Gastroesophageal sphincter (tissue), 4 donors: ENCODE results near the gene MAP3K4. TPM values are rescaled to one million over a fixed set of nuclear protein-coding genes. Genes with fewer than 3 reads are reported as not detected.

Experiments
- ATAC-seq: fragments of 150-250 bp; one replicate; pipeline ENCODE4 v1.9.1; 2016; ENCODE audit warnings: mild to moderate bottlenecking, moderate library complexity
- H3K27ac ChIP-seq, 4 donors: fragments of 200-600 bp; sonication (generic) in 3 of 4; 1 replicate in 3 of 4; 2 replicates in 1 of 4; pipeline ENCODE4 v1.5.1; 2016 to 2019
- H3K27me3 ChIP-seq: fragments of 200-600 bp; sonication (generic); one replicate; pipeline ENCODE4 v1.5.1; 2019
- H3K36me3 ChIP-seq, 2 donors: fragments of 200-600 bp; sonication (generic); one replicate each; pipeline ENCODE4 v1.5.1; 2019; ENCODE audit warnings: control low read depth in 1 of 2
- H3K4me1 ChIP-seq, 3 donors: fragments of 200-600 bp; sonication (generic); 1 replicate in 2 of 3; 2 replicates in 1 of 3; pipeline ENCODE4 v1.5.1; 2016 to 2019; ENCODE audit warnings: control low read depth in 2 of 3
- H3K4me3 ChIP-seq, 2 donors: fragments of 200-600 bp; sonication (generic); one replicate each; pipeline ENCODE4 v1.5.1; 2019; ENCODE audit warnings: mild to moderate bottlenecking in 1 of 2, moderate library complexity in 1 of 2
- H3K9me3 ChIP-seq, 3 donors: fragments of 200-600 bp; sonication (generic); one replicate each; pipeline ENCODE4 v1.5.1; 2017 to 2019; ENCODE audit warnings: control low read depth in 2 of 3
- EP300 ChIP-seq: sonication (generic); formaldehyde crosslinking; IDR thresholded peaks from one replicate; pipeline ENCODE4 v1.6.1; 2017; ENCODE audit warnings: antibody characterized with exemption, mild to moderate bottlenecking
- POLR2A ChIP-seq, 2 donors: fragments of 450-650 bp; IDR thresholded peaks; one replicate each; pipeline ENCODE4 v1.6.1; 2017; ENCODE audit warnings: antibody characterized with exemption in 2 of 2, mild to moderate bottlenecking in 2 of 2, moderate library complexity in 1 of 2
- POLR2AphosphoS5 ChIP-seq: sonication (generic); formaldehyde crosslinking; IDR thresholded peaks from one replicate; pipeline ENCODE4 v1.6.1; 2017; ENCODE audit warnings: antibody characterized with exemption
- WGBS, 2 donors: methylation state at CpG; one replicate each; pipeline ENCODE4 v1.1.5; 2018; ENCODE audit warnings: low coverage in 1 of 2; 5-methylcytosine and 5-hydroxymethylcytosine counted together
- total RNA-seq, 4 donors: library from RNA; depleted of rRNA; stranded (reverse); fragments of >200 nt; gene quantifications; one replicate each; pipeline ENCODE4 v1.1.0, GENCODE V29; 2016
- TF ChIP-seq, protein P1 (sequence below), 4 experiments: fragments of 200-600 bp in 2 of 4; fragments of 450-650 bp in 2 of 4; sonication (generic) in 1 of 4; IDR thresholded peaks; one replicate each; pipeline ENCODE4 v1.5.1; 2017 to 2019; ENCODE audit warnings: antibody characterized with exemption in 4 of 4, mild to moderate bottlenecking in 2 of 4, moderate library complexity in 2 of 4

The MAP3K4 gene
- total RNA-seq, 4 donors from 2014 or later = 23.0 to 29.3 (median 26.8) TPM

DNA sequence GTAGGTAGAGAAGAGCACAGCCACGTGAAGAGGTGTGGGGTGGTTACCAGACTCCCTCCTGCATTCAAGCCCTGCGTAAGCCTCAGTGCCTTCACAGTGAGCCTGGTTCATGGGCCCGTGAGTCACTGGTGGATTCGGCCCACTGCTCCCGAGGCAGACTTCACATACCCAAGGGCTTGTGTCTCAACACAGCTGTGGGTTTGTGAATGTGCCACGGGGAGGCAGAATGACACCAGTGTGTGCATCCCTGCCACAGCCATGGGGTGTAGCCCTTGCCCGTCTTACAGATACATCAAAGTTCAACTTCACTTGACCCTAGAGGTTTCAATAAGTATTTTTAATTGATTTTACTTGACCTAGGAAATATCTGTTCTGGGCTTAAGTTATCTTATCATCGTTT is 108.5 kb downstream of the MAP3K4 start:
- WGBS, 2 donors = 77% methylated on average over 5 of the region's 8 CpGs; no CpG with 5 or more reads in 1 of the 2 donors
- H3K36me3 ChIP-seq = peaks cover 0 to 98% of the 10 kb centered on the region in 2 donors
- no peak overlapping the region for H3K4me3 ChIP-seq
- TF ChIP-seq, protein P1, sequence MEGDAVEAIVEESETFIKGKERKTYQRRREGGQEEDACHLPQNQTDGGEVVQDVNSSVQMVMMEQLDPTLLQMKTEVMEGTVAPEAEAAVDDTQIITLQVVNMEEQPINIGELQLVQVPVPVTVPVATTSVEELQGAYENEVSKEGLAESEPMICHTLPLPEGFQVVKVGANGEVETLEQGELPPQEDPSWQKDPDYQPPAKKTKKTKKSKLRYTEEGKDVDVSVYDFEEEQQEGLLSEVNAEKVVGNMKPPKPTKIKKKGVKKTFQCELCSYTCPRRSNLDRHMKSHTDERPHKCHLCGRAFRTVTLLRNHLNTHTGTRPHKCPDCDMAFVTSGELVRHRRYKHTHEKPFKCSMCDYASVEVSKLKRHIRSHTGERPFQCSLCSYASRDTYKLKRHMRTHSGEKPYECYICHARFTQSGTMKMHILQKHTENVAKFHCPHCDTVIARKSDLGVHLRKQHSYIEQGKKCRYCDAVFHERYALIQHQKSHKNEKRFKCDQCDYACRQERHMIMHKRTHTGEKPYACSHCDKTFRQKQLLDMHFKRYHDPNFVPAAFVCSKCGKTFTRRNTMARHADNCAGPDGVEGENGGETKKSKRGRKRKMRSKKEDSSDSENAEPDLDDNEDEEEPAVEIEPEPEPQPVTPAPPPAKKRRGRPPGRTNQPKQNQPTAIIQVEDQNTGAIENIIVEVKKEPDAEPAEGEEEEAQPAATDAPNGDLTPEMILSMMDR (IDR thresholded peaks at IDR 0.05) = no peak
- TF ChIP-seq EP300 (no peak), POLR2A (IDR thresholded peaks at IDR 0.05) (no peak), POLR2AphosphoS5 (no peak)
- H3K27me3 ChIP-seq = no peaks in the 10 kb centered on the region
- no peaks in the 10 kb centered on the region for H3K9me3 ChIP-seq
- no peak overlapping the region for H3K27ac ChIP-seq
- ATAC-seq = no peak
- H3K4me1 ChIP-seq = no peaks in the 10 kb centered on the region

DNA sequence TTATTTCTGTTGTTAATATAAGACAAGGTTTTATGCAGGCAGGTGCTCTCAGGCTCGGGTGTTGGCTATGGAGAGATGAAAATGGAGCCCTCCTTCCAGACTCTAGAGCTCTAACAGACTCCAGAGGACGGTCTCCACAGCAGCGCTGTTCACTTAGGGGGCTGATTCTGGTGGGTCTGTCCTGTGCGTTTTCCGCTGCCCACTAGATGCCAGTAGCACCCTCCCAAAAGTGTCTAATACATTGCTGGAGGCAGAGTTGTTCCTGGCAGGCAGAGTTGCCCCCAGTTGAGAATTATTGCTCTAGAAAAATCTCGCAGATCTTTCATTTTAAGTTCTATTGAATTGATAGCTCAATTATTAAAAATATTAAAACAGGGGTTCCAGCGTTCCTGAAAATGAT is 109.9 kb downstream of the MAP3K4 start:
- ATAC-seq = no peak
- no peak overlapping the region for H3K27ac ChIP-seq
- H3K4me1 ChIP-seq = no peaks in the 10 kb centered on the region
- 87 to 92% methylated on average over 5 to 7 of the region's 7 CpGs for WGBS, 2 donors
- H3K9me3 ChIP-seq = no peaks in the 10 kb centered on the region
- peaks cover 0 to 98% of the 10 kb centered on the region in 2 donors for H3K36me3 ChIP-seq
- H3K27me3 ChIP-seq = no peaks in the 10 kb centered on the region
- TF ChIP-seq EP300 (no peak), POLR2A (IDR thresholded peaks at IDR 0.05) (no peak), POLR2AphosphoS5 (no peak)
- TF ChIP-seq, protein P1 (IDR thresholded peaks at IDR 0.05) = no peak
- H3K4me3 ChIP-seq = no peak overlapping the region

DNA sequence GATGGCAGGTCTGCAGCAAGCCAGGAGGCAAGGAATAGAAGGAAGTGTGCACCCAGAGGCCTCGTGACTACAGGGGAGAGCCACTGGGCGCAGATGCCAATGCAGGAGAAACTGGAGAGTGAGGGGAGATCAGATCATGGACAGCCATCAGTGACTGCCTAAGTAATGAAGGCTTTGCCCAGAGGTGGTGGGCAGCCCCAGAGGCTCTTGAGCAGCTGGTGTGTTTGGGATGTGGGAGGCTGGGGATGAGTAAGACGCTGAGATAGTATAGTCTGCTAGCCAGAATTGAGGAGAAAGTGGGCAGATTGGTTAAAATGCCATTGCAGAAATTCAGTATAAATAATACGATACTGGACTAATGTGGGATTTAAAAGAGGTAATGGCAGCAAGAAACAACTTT is 111.9 kb downstream of the MAP3K4 start:
- WGBS, 2 donors = 95 to 100% methylated on average over 2 to 3 of the region's 4 CpGs
- Histone ChIP-seq H3K36me3 (peaks cover 0 to 99% of the 10 kb centered on the region in 2 donors), H3K27ac (no peak overlapping the region), H3K4me3 (no peak overlapping the region), H3K27me3 (no peaks in the 10 kb centered on the region), H3K4me1 (no peaks in the 10 kb centered on the region), H3K9me3 (no peaks in the 10 kb centered on the region)
- no peak for ATAC-seq
- TF ChIP-seq EP300 = no peak
- TF ChIP-seq POLR2A (IDR thresholded peaks at IDR 0.05) = no peak
- TF ChIP-seq, protein P1 (IDR thresholded peaks at IDR 0.05) = no peak

DNA sequence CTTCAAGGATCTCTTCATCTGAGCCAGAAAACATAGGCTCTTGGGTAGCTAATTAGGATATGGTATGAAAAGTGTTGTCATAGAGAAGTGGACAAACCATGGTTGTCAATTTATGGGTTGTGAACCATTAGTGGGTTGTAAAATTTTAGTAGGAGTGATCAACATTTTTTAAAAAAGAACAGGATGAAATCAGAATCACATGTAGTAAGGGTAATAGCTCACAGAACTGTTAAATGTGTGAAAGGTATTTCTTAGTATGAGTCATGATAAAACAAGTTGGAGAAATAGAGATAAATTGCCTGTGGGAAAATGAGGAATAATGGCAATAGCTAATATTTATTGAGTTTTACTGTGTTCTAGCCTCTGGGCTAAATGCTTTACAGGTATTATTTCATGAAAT is 113.4 kb downstream of the MAP3K4 start:
- ATAC-seq = no peak
- no peak overlapping the region for H3K4me3 ChIP-seq
- H3K27me3 ChIP-seq = no peaks in the 10 kb centered on the region
- no peaks in the 10 kb centered on the region for H3K4me1 ChIP-seq
- TF ChIP-seq EP300 (no peak), POLR2AphosphoS5 (no peak), POLR2A (IDR thresholded peaks at IDR 0.05) (no peak)
- TF ChIP-seq, protein P1 (IDR thresholded peaks at IDR 0.05) = no peak
- H3K36me3 ChIP-seq = peaks cover 2 to 99% of the 10 kb centered on the region in 2 donors
- no peak overlapping the region for H3K27ac ChIP-seq
- H3K9me3 ChIP-seq = no peaks in the 10 kb centered on the region

DNA sequence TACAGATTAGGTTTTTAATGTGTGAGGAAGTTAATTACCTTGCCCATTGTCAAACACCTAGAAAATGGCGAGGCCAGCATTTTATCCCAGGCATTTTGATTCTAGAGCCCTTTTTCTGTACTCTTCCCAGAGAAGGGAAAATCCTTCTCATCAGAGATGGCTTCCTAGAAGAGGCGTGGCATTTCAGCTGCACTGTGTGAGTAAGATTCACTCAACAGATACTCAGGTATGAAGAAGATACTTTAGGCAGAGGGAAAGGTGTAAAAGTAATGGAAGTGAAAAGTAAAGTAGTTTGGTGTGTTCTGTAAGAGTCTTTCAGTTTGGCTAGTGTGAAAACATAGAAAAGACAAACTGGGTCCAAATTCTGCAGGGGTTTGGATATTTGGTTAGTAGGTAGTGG is 113.8 kb downstream of the MAP3K4 start:
- no peak overlapping the region for H3K4me3 ChIP-seq
- H3K36me3 ChIP-seq = peaks cover 2 to 99% of the 10 kb centered on the region in 2 donors
- no peak overlapping the region for H3K27ac ChIP-seq
- TF ChIP-seq POLR2A (IDR thresholded peaks at IDR 0.05) (no peak), POLR2AphosphoS5 (no peak), EP300 (no peak)
- TF ChIP-seq, protein P1 (IDR thresholded peaks at IDR 0.05) = no peak
- no peaks in the 10 kb centered on the region for H3K27me3 ChIP-seq
- no peak for ATAC-seq
- H3K9me3 ChIP-seq = no peaks in the 10 kb centered on the region
- WGBS, 2 donors = 92 to 100% methylated on average over 2 of the region's 2 CpGs
- H3K4me1 ChIP-seq = no peaks in the 10 kb centered on the region
